Progenitor cell of endocrine pancreas (in vitro differentiated cells): ENCODE measurements around the gene RGL2. TPM values are rescaled to one million over a fixed set of nuclear protein-coding genes. Genes with fewer than 3 reads are reported as not detected.

ENCODE experiments used
- DNase-seq: peaks from one replicate; pipeline ENCODE4 v3.0.0; 2021; ENCODE audit warnings: low spot score; ENCODE audit not compliant: unreplicated experiment
- H3K27ac Mint-ChIP-seq: 2 replicates; pipeline ENCODE4 v1.8.0; 2021; ENCODE audit warnings: mild to moderate bottlenecking, moderate library complexity, mixed read lengths
- H3K27me3 Mint-ChIP-seq: 2 replicates; pipeline ENCODE4 v1.8.0; 2021; ENCODE audit warnings: mixed read lengths
- H3K36me3 Mint-ChIP-seq: 2 replicates; pipeline ENCODE4 v1.8.0; 2022; ENCODE audit warnings: mixed read lengths; ENCODE audit not compliant: insufficient read depth
- H3K4me1 Mint-ChIP-seq: 2 replicates; pipeline ENCODE4 v1.8.0; 2021; ENCODE audit warnings: low read depth, mixed read lengths
- H3K4me3 Mint-ChIP-seq: 2 replicates; pipeline ENCODE4 v1.8.0; 2021; ENCODE audit warnings: low read depth, mild to moderate bottlenecking, moderate library complexity, mixed read lengths
- H3K9me3 Mint-ChIP-seq: 2 replicates; pipeline ENCODE4 v1.8.0; 2021; ENCODE audit warnings: low read depth, mixed read lengths
- CTCF ChIP-seq: fragments of 200-600 bp; sonication (generic); IDR thresholded peaks from one replicate; pipeline ENCODE4 v1.5.0; 2021; ENCODE audit warnings: antibody characterized with exemption, mild to moderate bottlenecking; ENCODE audit not compliant: unreplicated experiment
- total RNA-seq: library from RNA; stranded (reverse); gene quantifications from 2 replicates; pipeline ENCODE4 v1.2.1, GENCODE V29; 2021

Gene RGL2
- total RNA-seq, 1 donor from 2014 or later = 196 TPM

GRCh38 chr6:33329058-33329457, 30.3 kb upstream of the RGL2 start:
- Mint-ChIP-seq H3K36me3 (no peaks in the 10 kb centered on the region), H3K27me3 (no peaks in the 10 kb centered on the region), H3K9me3 (no peaks in the 10 kb centered on the region), H3K4me3 (no peak overlapping the region), H3K27ac (no peak overlapping the region), H3K4me1 (no peaks in the 10 kb centered on the region)
- TF ChIP-seq CTCF = no peak
- no peak for DNase-seq

GRCh38 chr6:33324125-33324524, 25.4 kb upstream of the RGL2 start:
- H3K4me1 Mint-ChIP-seq = peaks cover 21% of the 10 kb centered on the region
- no peaks in the 10 kb centered on the region for H3K9me3 Mint-ChIP-seq
- H3K27me3 Mint-ChIP-seq = no peaks in the 10 kb centered on the region
- H3K4me3 Mint-ChIP-seq = peak overlapping the region; percentile 99
- peak overlapping the region; percentile 92 for H3K27ac Mint-ChIP-seq
- DNase-seq = no peak
- TF ChIP-seq CTCF = no peak
- peaks cover 12% of the 10 kb centered on the region for H3K36me3 Mint-ChIP-seq

- DNase-seq = no peak
- Mint-ChIP-seq H3K36me3 (peaks cover 15% of the 10 kb centered on the region), H3K27me3 (no peaks in the 10 kb centered on the region)
Observed at GRCh38 chr6:33323623-33323948, 24.8 kb upstream of the RGL2 start.

GRCh38 chr6:33321227-33321626, 22.5 kb upstream of the RGL2 start:
- Mint-ChIP-seq H3K27ac (peak overlapping the region; percentile 87), H3K9me3 (no peaks in the 10 kb centered on the region), H3K4me1 (peaks cover 36% of the 10 kb centered on the region), H3K27me3 (no peaks in the 10 kb centered on the region), H3K4me3 (peak overlapping the region; percentile 64), H3K36me3 (peaks cover 24% of the 10 kb centered on the region)
- TF ChIP-seq CTCF = no peak
- no peak for DNase-seq

More at GRCh38 chr6:33323623-33323948, 24.8 kb upstream of the RGL2 start:
- peak overlapping the region; percentile 92 for H3K27ac Mint-ChIP-seq
- no peak for TF ChIP-seq CTCF
- no peaks in the 10 kb centered on the region for H3K9me3 Mint-ChIP-seq
- peaks cover 24% of the 10 kb centered on the region for H3K4me1 Mint-ChIP-seq
- peak overlapping the region; percentile 99 for H3K4me3 Mint-ChIP-seq

- H3K27me3 Mint-ChIP-seq = no peaks in the 10 kb centered on the region
- no peak for TF ChIP-seq CTCF
- no peak for DNase-seq
- H3K27ac Mint-ChIP-seq = peak overlapping the region; percentile 85
- H3K4me1 Mint-ChIP-seq = peaks cover 36% of the 10 kb centered on the region
- H3K9me3 Mint-ChIP-seq = no peaks in the 10 kb centered on the region
- H3K4me3 Mint-ChIP-seq = peak overlapping the region; percentile 64
- peaks cover 26% of the 10 kb centered on the region for H3K36me3 Mint-ChIP-seq
Observed at GRCh38 chr6:33320315-33321181, 21.8 kb upstream of the RGL2 start.
